ENCODE results near the gene SENP1. TPM values are rescaled to one million over a fixed set of nuclear protein-coding genes. Genes with fewer than 3 reads are reported as not detected.

Gene SENP1
- total and polyA plus RNA-seq, 7 donors: 3.2 to 10.2 (median 6.3) TPM

GRCh38 chr12:48061938-48062719 is 43.8 kb downstream of the SENP1 start:
- ATAC-seq (no peak), DNase-seq (no peak)
- Histone ChIP-seq H3K27me3 (ENCODE audit: insufficient read depth in 3 of 3, low read length in 2 of 3) (no peaks in the 10 kb centered on the region), H3K36me3 (ENCODE audit: insufficient read depth in 1 of 2, low read depth in 1 of 2) (peaks cover 12 to 88% of the 10 kb centered on the region in 2 donors), H3K9me3 (peaks cover 2% of the 10 kb centered on the region), H3K4me3 (no peak overlapping the region), H3K27ac (no peak overlapping the region), H3K4me1 (no peaks in the 10 kb centered on the region)
- 73 to 94% (median 82%) methylated on average over 1 of the region's 1 CpG for WGBS, 3 donors
- intact Hi-C loops (cut with DNase I): no loop called here
- no peak for TF ChIP-seq CTCF (IDR thresholded peaks at IDR 0.05)

- 63 to 84% (median 79%) methylated on average over 2 of the region's 2 CpGs for WGBS, 3 donors
- no peak overlapping the region for H3K27ac ChIP-seq
- intact Hi-C loops (cut with DNase I): no loop called here
- peaks cover 12 to 73% of the 10 kb centered on the region in 2 donors for H3K36me3 ChIP-seq (ENCODE audit: insufficient read depth in 1 of 2, low read depth in 1 of 2)
- no peak for TF ChIP-seq CTCF (IDR thresholded peaks at IDR 0.05)
- DNase-seq (no peak), ATAC-seq (no peak)
- no peaks in the 10 kb centered on the region for H3K27me3 ChIP-seq (ENCODE audit: insufficient read depth in 3 of 3, low read length in 2 of 3)
- peaks cover 2% of the 10 kb centered on the region for H3K9me3 ChIP-seq
- no peak overlapping the region for H3K4me3 ChIP-seq
- peaks cover under 1% of the 10 kb centered on the region for H3K4me1 ChIP-seq
Measured at GRCh38 chr12:48060474-48060873, 45.4 kb downstream of the SENP1 start.

- Histone ChIP-seq H3K4me3 (no peak overlapping the region), H3K27ac (no peak overlapping the region), H3K36me3 (ENCODE audit: insufficient read depth in 1 of 2, low read depth in 1 of 2) (peaks cover 9 to 56% of the 10 kb centered on the region in 2 donors), H3K4me1 (peaks cover 15% of the 10 kb centered on the region), H3K27me3 (ENCODE audit: insufficient read depth in 3 of 3, low read length in 2 of 3) (no peaks in the 10 kb centered on the region), H3K9me3 (peaks cover 2% of the 10 kb centered on the region)
- no peak for TF ChIP-seq CTCF (IDR thresholded peaks at IDR 0.05)
- DNase-seq (no peak), ATAC-seq (no peak)
- 98 to 100% (median 99%) methylated on average over 5 of the region's 5 CpGs for WGBS, 3 donors
- intact Hi-C loops (cut with DNase I): no loop called here
Measured at GRCh38 chr12:48058771-48059170, 47.1 kb downstream of the SENP1 start.

GRCh38 chr12:48054955-48055821 is 50.7 kb downstream of the SENP1 start:
- ATAC-seq (no peak), DNase-seq (no peak)
- Histone ChIP-seq H3K36me3 (ENCODE audit: insufficient read depth in 1 of 2, low read depth in 1 of 2) (peaks cover 5 to 26% of the 10 kb centered on the region in 2 donors), H3K4me3 (no peak overlapping the region), H3K27ac (no peak overlapping the region), H3K4me1 (peaks cover 15% of the 10 kb centered on the region), H3K9me3 (peaks cover 2% of the 10 kb centered on the region), H3K27me3 (ENCODE audit: insufficient read depth in 3 of 3, low read length in 2 of 3) (no peaks in the 10 kb centered on the region)
- intact Hi-C loops (cut with DNase I): no loop called here
- 90 to 98% (median 91%) methylated on average over 12 of the region's 12 CpGs for WGBS, 3 donors
- TF ChIP-seq CTCF (IDR thresholded peaks at IDR 0.05): no peak
